BLaER1 treated with 17β-estradiol and CSF1 and Interleukin-3, amounts not matched to agents 10 nM and 100 nM (cell line): Measurements from ENCODE around the gene CACNA2D1.

Experiments used
- H3K27ac ChIP-seq, 11 experiments: shearing (Covaris generic); formaldehyde crosslinking; 2 replicates each; pipeline ENCODE4 v1.8.1; 2022
- H3K27me3 ChIP-seq, 11 experiments: shearing (Covaris generic); formaldehyde crosslinking; 2 replicates each; pipeline ENCODE4 v1.8.1; 2022
- H3K36me3 ChIP-seq, 11 experiments: shearing (Covaris generic); formaldehyde crosslinking; 2 replicates each; pipeline ENCODE4 v1.8.1; 2022
- H3K4me1 ChIP-seq, 10 experiments: shearing (Covaris generic); formaldehyde crosslinking; 2 replicates each; pipeline ENCODE4 v1.8.1; 2022
- H3K4me2 ChIP-seq, 11 experiments: shearing (Covaris generic); formaldehyde crosslinking; 2 replicates each; pipeline ENCODE4 v1.8.1; 2022
- H3K4me3 ChIP-seq, 10 experiments: shearing (Covaris generic); formaldehyde crosslinking; 2 replicates each; pipeline ENCODE4 v1.8.1; 2022
- H3K9ac ChIP-seq, 11 experiments: shearing (Covaris generic); formaldehyde crosslinking; 2 replicates each; pipeline ENCODE4 v1.8.1; 2022
- H3K9me3 ChIP-seq, 11 experiments: shearing (Covaris generic); formaldehyde crosslinking; replicated peaks in 1 of 11; 2 replicates each; pipeline ENCODE4 v1.8.1; 2022
- H4K20me1 ChIP-seq, 11 experiments: shearing (Covaris generic); formaldehyde crosslinking; 2 replicates each; pipeline ENCODE4 v1.8.1; 2022
- Cebpa-rat ChIP-seq, 11 experiments: shearing (Covaris generic); IDR thresholded peaks; 2 replicates each; pipeline ENCODE4 v1.8.1; 2022

CACNA2D1 gene

DNA sequence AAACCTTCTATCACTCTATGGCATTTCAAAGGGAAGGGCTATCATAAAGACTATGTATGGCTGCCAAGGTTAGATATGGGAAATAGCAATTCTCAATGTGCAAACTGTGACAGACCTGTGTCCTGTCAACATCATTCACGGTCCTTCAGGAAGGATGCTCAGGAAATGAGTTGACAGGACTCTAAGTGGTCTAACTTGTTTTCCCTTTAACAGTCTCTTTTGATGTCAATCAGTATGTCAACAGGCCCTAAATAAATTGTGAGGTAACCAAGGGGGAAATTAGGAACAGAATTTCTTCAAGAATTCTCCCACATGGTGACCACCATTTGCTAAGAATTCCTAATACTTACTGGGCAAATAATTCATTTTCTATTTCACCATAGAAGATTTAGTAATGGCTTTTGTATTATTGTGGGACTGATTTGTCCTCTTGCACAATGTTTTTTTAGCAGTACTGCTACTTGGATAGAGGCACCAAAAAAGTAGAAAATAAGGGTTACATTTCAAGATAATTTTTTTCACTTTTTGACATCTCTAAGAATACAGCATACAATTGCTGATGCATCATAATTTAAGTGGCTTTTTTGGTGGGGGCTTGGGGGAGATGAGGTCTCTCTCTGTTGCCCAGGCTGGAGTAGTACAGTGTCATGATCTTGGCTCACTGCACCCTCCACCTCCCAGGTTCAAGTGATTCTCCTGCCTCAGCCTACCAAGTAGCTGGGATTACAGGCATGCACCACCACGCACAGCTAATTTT lies 275.8 kb downstream of the CACNA2D1 start:
- Histone ChIP-seq H3K4me3 (no peak overlapping the region), H4K20me1 (no peaks in the 10 kb centered on the region), H3K27ac (no peak overlapping the region), H3K27me3 (no peaks in the 10 kb centered on the region), H3K4me1 (no peaks in the 10 kb centered on the region), H3K36me3 (no peaks in the 10 kb centered on the region), H3K9ac (no peak overlapping the region), H3K9me3 (no peaks in the 10 kb centered on the region), H3K4me2 (no peak overlapping the region)
- no peak for TF ChIP-seq Cebpa-rat (IDR thresholded peaks at IDR 0.05)

DNA sequence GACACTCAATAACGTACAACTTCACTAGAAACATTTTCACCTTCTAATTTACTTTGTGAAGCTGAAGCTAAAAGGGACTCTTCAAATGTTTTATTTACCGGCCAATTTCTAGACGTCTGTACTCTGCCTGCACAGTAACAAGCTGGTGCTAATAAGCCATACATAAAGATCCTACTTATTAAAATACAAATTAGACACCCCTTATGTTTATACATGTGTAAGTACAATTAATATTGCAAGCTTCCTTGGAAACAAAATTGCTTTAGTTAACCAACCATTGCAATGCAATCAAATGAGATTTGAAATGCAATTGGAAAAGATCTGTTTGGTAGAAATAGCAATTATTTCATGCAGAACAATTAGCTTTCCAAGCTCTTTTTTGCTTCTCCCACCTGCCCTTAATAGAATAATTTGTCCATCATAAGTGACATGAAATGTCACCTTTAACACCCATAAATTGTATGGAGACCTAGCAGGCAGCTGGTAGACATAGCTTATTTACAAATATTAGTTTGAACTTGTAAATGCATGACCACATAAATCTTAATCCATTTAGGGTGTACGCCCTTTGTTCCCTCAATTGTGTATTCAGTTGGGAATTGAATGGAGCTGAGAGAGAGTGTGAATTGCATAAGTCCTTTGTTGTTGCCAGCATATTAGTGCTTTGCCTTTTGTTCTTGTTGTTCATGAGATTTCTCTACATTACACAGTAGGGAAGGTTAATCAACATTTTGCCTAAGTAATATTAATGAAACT lies 277.1 kb downstream of the CACNA2D1 start:
- no peak overlapping the region for H3K4me3 ChIP-seq
- no peak overlapping the region for H3K4me2 ChIP-seq
- TF ChIP-seq Cebpa-rat (IDR thresholded peaks at IDR 0.05): no peak
- H3K9ac ChIP-seq: no peak overlapping the region
- H3K9me3 ChIP-seq: no peaks in the 10 kb centered on the region
- H3K27me3 ChIP-seq: no peaks in the 10 kb centered on the region
- no peak overlapping the region for H3K27ac ChIP-seq
- H3K36me3 ChIP-seq: no peaks in the 10 kb centered on the region
- H4K20me1 ChIP-seq: no peaks in the 10 kb centered on the region
- no peaks in the 10 kb centered on the region for H3K4me1 ChIP-seq

DNA sequence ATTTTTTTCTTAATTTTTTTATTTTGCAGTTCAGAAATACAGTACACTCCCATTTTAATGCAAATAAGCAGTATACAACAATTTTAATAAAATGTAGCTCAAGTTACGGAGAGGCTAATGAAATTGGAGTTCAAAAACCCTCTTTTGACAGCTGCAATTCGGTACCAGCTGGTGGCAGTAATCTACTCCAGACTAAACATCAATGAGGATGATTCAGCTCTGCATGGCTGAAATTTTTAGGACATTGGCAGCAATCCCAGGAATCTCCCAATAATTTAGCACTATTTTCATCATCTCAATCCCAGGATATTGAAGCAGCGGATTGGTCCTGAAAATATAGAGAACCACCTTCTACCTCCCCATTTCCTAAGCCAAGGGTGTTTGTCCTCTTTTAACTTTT lies 278.8 kb downstream of the CACNA2D1 start:
- Histone ChIP-seq H3K4me3 (no peak overlapping the region), H3K4me2 (no peak overlapping the region), H3K27me3 (no peaks in the 10 kb centered on the region), H3K27ac (no peak overlapping the region), H3K36me3 (no peaks in the 10 kb centered on the region), H4K20me1 (no peaks in the 10 kb centered on the region), H3K4me1 (no peaks in the 10 kb centered on the region), H3K9me3 (no peaks in the 10 kb centered on the region), H3K9ac (no peak overlapping the region)
- TF ChIP-seq Cebpa-rat (IDR thresholded peaks at IDR 0.05): no peak

DNA sequence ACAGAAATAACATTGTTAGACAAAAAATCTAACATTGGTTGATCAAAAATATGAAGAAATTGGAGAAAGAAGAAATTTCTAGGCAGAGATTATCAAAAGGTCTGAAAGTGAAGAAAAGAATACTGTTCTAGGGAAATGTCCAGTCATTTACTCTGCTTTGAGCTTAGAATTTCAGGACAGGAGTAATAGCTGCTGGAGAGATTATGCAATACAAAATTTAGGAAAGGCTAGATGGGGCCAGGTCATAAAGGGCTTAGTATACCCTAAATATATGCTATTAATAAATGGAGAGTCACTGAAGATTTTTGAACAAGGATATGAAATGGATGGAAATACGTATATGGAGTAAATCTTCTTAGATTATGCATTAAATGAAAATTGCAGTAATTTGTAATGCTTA lies 279.2 kb downstream of the CACNA2D1 start:
- no peak overlapping the region for H3K27ac ChIP-seq
- H3K4me2 ChIP-seq: no peak overlapping the region
- no peaks in the 10 kb centered on the region for H4K20me1 ChIP-seq
- no peaks in the 10 kb centered on the region for H3K4me1 ChIP-seq
- H3K9ac ChIP-seq: no peak overlapping the region
- H3K9me3 ChIP-seq: no peaks in the 10 kb centered on the region
- TF ChIP-seq Cebpa-rat (IDR thresholded peaks at IDR 0.05): no peak
- H3K27me3 ChIP-seq: no peaks in the 10 kb centered on the region
- no peak overlapping the region for H3K4me3 ChIP-seq
- H3K36me3 ChIP-seq: no peaks in the 10 kb centered on the region

DNA sequence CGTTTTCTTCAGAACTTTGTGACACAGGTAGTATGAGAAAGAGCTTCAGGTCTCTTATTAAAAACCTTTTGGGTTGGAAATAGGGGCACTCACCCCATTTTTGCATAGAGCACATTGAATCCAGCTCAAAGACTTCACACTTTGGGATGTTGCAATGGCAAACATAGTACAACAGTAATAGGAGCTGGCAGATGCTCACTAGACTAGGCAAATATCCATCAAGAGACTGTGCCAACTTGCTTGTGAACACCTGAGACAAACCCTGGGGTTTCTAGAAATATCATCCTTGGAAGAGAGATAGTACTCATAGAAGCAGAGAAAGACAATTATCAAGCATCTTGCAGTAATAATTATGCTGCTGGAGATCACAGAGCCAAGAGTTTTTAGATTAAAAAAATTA lies 280.0 kb downstream of the CACNA2D1 start:
- H3K27me3 ChIP-seq: no peaks in the 10 kb centered on the region
- H3K9ac ChIP-seq: no peak overlapping the region
- no peaks in the 10 kb centered on the region for H3K4me1 ChIP-seq
- TF ChIP-seq Cebpa-rat (IDR thresholded peaks at IDR 0.05): no peak
- H3K9me3 ChIP-seq: no peaks in the 10 kb centered on the region
- no peaks in the 10 kb centered on the region for H3K36me3 ChIP-seq
- H3K27ac ChIP-seq: no peak overlapping the region
- H3K4me3 ChIP-seq: no peak overlapping the region
- no peaks in the 10 kb centered on the region for H4K20me1 ChIP-seq
- no peak overlapping the region for H3K4me2 ChIP-seq

DNA sequence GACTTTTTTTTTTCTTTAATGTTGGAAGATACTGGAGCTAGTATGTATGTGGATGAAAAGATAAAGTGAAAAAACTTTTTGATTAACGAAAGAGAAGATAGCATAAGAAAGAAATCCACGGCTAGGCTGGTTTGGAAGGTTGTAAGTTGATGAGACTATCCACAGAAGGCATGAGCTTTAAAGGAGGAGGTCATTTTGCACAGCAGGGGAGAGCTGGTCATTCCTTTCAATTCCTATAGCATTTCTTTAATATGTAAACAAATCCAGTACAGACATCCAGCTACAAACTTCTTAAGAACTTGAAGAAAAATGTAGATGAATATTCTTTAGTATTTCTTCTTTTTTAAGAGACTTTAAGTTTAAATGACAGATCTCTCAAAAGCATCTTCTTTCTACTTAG lies 281.3 kb downstream of the CACNA2D1 start:
- Histone ChIP-seq H3K36me3 (no peaks in the 10 kb centered on the region), H3K4me1 (no peaks in the 10 kb centered on the region), H3K4me3 (no peak overlapping the region)

DNA sequence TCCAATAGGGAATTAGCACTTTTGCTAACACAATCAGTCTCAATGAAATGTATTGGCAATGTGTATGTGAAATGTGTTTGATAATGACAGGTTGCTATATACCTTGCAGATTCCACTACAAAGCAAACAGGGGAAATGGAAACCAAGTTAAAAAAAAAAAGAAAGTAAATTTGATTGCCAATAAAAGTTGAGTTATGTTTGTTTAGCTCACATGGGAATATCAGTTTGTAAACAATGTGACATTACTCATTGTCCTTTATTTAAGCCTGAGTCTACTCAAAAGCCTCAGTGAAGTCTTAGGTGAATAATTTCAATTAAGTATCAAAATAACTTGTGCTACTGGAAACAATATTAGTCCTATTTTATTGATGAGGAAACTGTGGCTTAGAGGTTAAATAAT lies 285.2 kb downstream of the CACNA2D1 start:
- no peaks in the 10 kb centered on the region for H3K27me3 ChIP-seq
- no peaks in the 10 kb centered on the region for H4K20me1 ChIP-seq
- no peak overlapping the region for H3K27ac ChIP-seq
- no peaks in the 10 kb centered on the region for H3K9me3 ChIP-seq
- no peak for TF ChIP-seq Cebpa-rat (IDR thresholded peaks at IDR 0.05)
- no peaks in the 10 kb centered on the region for H3K36me3 ChIP-seq
- H3K4me3 ChIP-seq: no peak overlapping the region
- H3K9ac ChIP-seq: no peak overlapping the region
- no peak overlapping the region for H3K4me2 ChIP-seq
- H3K4me1 ChIP-seq: no peaks in the 10 kb centered on the region

More for the DNA sequence above, 281.3 kb downstream of the CACNA2D1 start:
- no peaks in the 10 kb centered on the region for H3K9me3 ChIP-seq
- no peak for TF ChIP-seq Cebpa-rat (IDR thresholded peaks at IDR 0.05)
- no peak overlapping the region for H3K9ac ChIP-seq
- no peak overlapping the region for H3K27ac ChIP-seq
- no peaks in the 10 kb centered on the region for H4K20me1 ChIP-seq
- no peaks in the 10 kb centered on the region for H3K27me3 ChIP-seq
- no peak overlapping the region for H3K4me2 ChIP-seq

DNA sequence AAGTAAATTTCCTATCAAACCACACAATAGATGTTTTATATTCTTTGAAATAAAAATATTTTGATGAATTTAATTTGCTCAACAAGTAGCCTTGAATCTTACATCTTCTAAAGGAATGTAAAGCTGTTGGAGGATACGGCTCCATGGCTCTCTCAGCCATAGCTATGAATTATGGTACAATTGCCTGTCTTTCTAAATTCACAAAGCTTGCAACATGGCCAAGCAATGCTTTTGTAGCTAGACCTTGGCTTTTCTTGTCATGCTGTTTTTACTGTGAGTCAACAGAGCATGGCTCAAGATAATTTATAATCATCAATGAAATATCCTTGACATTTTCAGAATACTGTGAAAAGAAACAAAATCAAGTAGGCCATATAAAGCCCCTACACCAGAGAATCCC lies 286.7 kb downstream of the CACNA2D1 start:
- H3K4me1 ChIP-seq: no peaks in the 10 kb centered on the region
- H4K20me1 ChIP-seq: no peaks in the 10 kb centered on the region
- no peak overlapping the region for H3K9ac ChIP-seq
- no peak overlapping the region for H3K4me2 ChIP-seq
- TF ChIP-seq Cebpa-rat (IDR thresholded peaks at IDR 0.05): no peak
- H3K4me3 ChIP-seq: no peak overlapping the region
- no peaks in the 10 kb centered on the region for H3K36me3 ChIP-seq
- H3K27ac ChIP-seq: no peak overlapping the region
- H3K9me3 ChIP-seq: no peaks in the 10 kb centered on the region
- no peaks in the 10 kb centered on the region for H3K27me3 ChIP-seq

DNA sequence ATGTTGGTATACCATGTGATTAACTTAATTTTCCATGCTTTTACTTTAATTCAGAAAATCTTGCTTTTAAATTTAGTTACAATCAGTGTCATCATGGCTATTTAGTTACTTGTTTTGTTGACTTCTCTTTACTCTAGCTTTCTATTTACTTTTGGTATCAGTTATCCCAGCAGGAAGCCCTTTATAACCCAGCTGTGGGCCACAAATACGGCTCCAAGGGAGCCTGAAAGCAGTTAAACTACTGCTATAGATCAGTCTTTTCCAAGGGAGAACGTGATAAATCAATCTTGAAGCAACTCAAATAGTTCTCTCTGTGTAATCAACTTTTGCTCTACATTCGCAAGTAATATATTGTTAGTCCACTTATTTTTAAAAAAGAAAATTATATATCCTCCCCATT lies 287.4 kb downstream of the CACNA2D1 start:
- no peak overlapping the region for H3K9ac ChIP-seq
- no peak overlapping the region for H3K4me3 ChIP-seq
- no peaks in the 10 kb centered on the region for H4K20me1 ChIP-seq
- no peaks in the 10 kb centered on the region for H3K36me3 ChIP-seq
- no peaks in the 10 kb centered on the region for H3K27me3 ChIP-seq
- TF ChIP-seq Cebpa-rat (IDR thresholded peaks at IDR 0.05): no peak
- H3K4me1 ChIP-seq: no peaks in the 10 kb centered on the region
- no peaks in the 10 kb centered on the region for H3K9me3 ChIP-seq
- H3K4me2 ChIP-seq: no peak overlapping the region
- H3K27ac ChIP-seq: no peak overlapping the region

DNA sequence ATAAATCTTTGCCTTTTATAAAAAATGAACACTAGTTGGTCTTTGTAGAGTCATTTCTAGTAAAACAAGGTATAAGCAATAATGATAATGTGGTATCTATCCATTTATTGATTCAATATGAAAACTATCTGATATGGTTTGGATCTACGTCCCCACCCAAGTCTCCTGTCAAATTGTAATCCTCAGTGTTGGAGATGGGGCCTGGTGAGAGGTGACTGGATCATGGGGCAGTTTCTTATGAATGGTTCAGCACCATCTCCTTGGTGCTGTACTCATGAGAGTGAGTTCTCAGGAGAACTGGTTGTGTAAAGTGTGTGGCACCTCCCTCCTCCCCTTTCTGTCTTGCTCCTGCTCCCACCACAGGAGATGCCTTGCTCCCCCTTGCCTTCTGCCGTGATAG lies 288.8 kb downstream of the CACNA2D1 start:
- H3K4me2 ChIP-seq: no peak overlapping the region
- no peaks in the 10 kb centered on the region for H3K4me1 ChIP-seq
- no peaks in the 10 kb centered on the region for H3K9me3 ChIP-seq
- H4K20me1 ChIP-seq: no peaks in the 10 kb centered on the region
- H3K27ac ChIP-seq: no peak overlapping the region
- no peaks in the 10 kb centered on the region for H3K36me3 ChIP-seq
- H3K4me3 ChIP-seq: no peak overlapping the region
- TF ChIP-seq Cebpa-rat (IDR thresholded peaks at IDR 0.05): no peak
- H3K9ac ChIP-seq: no peak overlapping the region
- H3K27me3 ChIP-seq: no peaks in the 10 kb centered on the region
